Measurements from ENCODE around the gene PDZD4. TPM values are rescaled to one million over a fixed set of nuclear protein-coding genes. Genes with fewer than 3 reads are reported as not detected.
"Not testable (repeated sequence)": the region's sequence is repeated elsewhere in the genome, so short reads cannot be mapped to it uniquely, and the experiment has no call there.

The PDZD4 gene
- total RNA-seq, 1 experiment from 2014 or later: 120 TPM

GRCh38 chrX:153819384-153820040, 10.8 kb downstream of the PDZD4 start:
- H3K4me1 Mint-ChIP-seq: peaks cover 58% of the 10 kb centered on the region
- H3K36me3 Mint-ChIP-seq: 0 out of 2 replicates have a peak, but pooled peaks cover 2% of the 10 kb centered on the region
- H3K9me3 Mint-ChIP-seq: no peaks in the 10 kb centered on the region
- ATAC-seq: peak; percentile 25
- no peaks in the 10 kb centered on the region for H3K27me3 Mint-ChIP-seq (ENCODE audit: low read depth)
- TF ChIP-seq CTCF (IDR thresholded peaks at IDR 0.05) (no peak), SP1 (CRISPR knock-in tag; conservative IDR thresholded peaks at IDR 0.05) (no peak), SMAD4 (CRISPR knock-in tag; IDR thresholded peaks at IDR 0.05) (no peak), ZNF425 (CRISPR knock-in tag; conservative IDR thresholded peaks at IDR 0.05) (no peak), ZSCAN18 (CRISPR knock-in tag; IDR thresholded peaks at IDR 0.05) (no peak)
- peak overlapping the region; percentile 60 for H3K4me3 Mint-ChIP-seq
- peak overlapping the region; percentile 98 for H3K27ac Mint-ChIP-seq
- CTCF ChIA-PET: interaction anchor here (0.6 to 1.9 kb wide), 7 partner anchors 10 to 280 kb away, joined by 3 to 5 read pairs (median 3); no protein-coding TSS in a partner anchor
- POLR2A ChIA-PET: interaction anchor here (0.5 to 1.8 kb wide), 3 partner anchors 25 to 121 kb away, joined by 3 to 8 read pairs (median 6); partner anchors contain the start of genes IDH3G and SSR4
- no peak for DNase-seq (ENCODE audit: low spot score)

- Mint-ChIP-seq H3K36me3 (0 out of 2 replicates have a peak, but pooled peaks cover 2% of the 10 kb centered on the region), H3K27ac (peak overlapping the region; percentile 98; the same call in 1 of the 2 replicates), H3K4me3 (peak overlapping the region; percentile 60), H3K4me1 (peaks cover 52% of the 10 kb centered on the region), H3K9me3 (no peaks in the 10 kb centered on the region), H3K27me3 (ENCODE audit: low read depth) (no peaks in the 10 kb centered on the region)
- TF ChIP-seq ZNF423 (CRISPR knock-in tag; IDR thresholded peaks at IDR 0.05) (peak; percentile 42; the same call in 1 of the 2 replicates), ELF4 (CRISPR knock-in tag; IDR thresholded peaks at IDR 0.05; ENCODE audit: low read depth) (no peak), SP1 (CRISPR knock-in tag; conservative IDR thresholded peaks at IDR 0.05) (no peak), ATF3 (CRISPR knock-in tag; conservative IDR thresholded peaks at IDR 0.05) (no peak)
- ATAC-seq: peak; percentile 70
- peak; percentile 66 for DNase-seq (ENCODE audit: low spot score)
- ChIA-PET CTCF (interaction anchor here (0.6 to 1.9 kb wide), 8 partner anchors 10 to 279 kb away, joined by 3 to 5 read pairs (median 4); no protein-coding TSS in a partner anchor), POLR2A (interaction anchor here (0.6 to 1.8 kb wide), 4 partner anchors 24 to 709 kb away, joined by 3 to 7 read pairs (median 6); partner anchors contain the start of genes IDH3G and SSR4)
Observed at GRCh38 chrX:153818571-153819383, 11.6 kb downstream of the PDZD4 start.

- CTCF ChIA-PET: interaction anchor here (0.9 to 1.9 kb wide), 3 partner anchors 11 to 93 kb away, joined by 4 read pairs; no protein-coding TSS in a partner anchor
- H3K4me3 Mint-ChIP-seq: not testable (repeated sequence)
- TF ChIP-seq ZNF121 (CRISPR knock-in tag; IDR thresholded peaks at IDR 0.05): 0 out of 2 replicates have a peak, but pooled peaks have one; percentile 54
Observed at GRCh38 chrX:153818064-153818463, 12.3 kb downstream of the PDZD4 start.

More at GRCh38 chrX:153818064-153818463, 12.3 kb downstream of the PDZD4 start:
- not testable (repeated sequence) for H3K27ac Mint-ChIP-seq; DNase-seq (ENCODE audit: low spot score); H3K27me3 Mint-ChIP-seq (ENCODE audit: low read depth); H3K36me3 Mint-ChIP-seq; H3K9me3 Mint-ChIP-seq; ATAC-seq
- peaks cover 53% of the 10 kb centered on the region for H3K4me1 Mint-ChIP-seq
- POLR2A ChIA-PET: interaction anchor here (0.6 to 1.8 kb wide), 3 partner anchors 23 to 710 kb away, joined by 6 to 7 read pairs (median 6); partner anchors contain the start of genes IDH3G and SSR4

All from WTC11 (cell line).